PC-3 (cell line): ENCODE data around the gene POLRMT. TPM values are rescaled to one million over a fixed set of nuclear protein-coding genes. Genes with fewer than 3 reads are reported as not detected.
"Not testable (repeated sequence)": the region's sequence is repeated elsewhere in the genome, so short reads cannot be mapped to it uniquely, and the experiment has no call there.

Experiments used
- ATAC-seq: fragments of 200-7000 bp; cut with Tn5 transposase; 2 replicates; pipeline ENCODE4 v1.9.1; 2020; ENCODE audit warnings: mild to moderate bottlenecking, moderate library complexity
- BruUV-seq: library from RNA; stranded (reverse); fragments of 400-500 nt; replicated peaks from 2 replicates; lab custom pipeline; 2021; lab: Mats Ljungman, UMichigan
- CTCF ChIA-PET: fragments of 300-600 bp; sonication (Branson Sonifier 250); formaldehyde crosslinking; loops from one replicate; lab custom pipeline; 2022; ENCODE audit warnings: antibody characterized with exemption; lab: Charles Lee
- POLR2A ChIA-PET: fragments of 300-600 bp; sonication (Branson Sonifier 250); formaldehyde crosslinking; loops from one replicate; lab custom pipeline; 2022; ENCODE audit warnings: antibody characterized with exemption; ENCODE audit not compliant: unreplicated experiment; lab: Charles Lee
- DNase-seq: peaks from one replicate; pipeline ENCODE4 v3.0.0-alpha.2; 2015
- H2AFZ ChIP-seq: fragments of 300-600 bp; sonication (generic); 2 replicates; pipeline ENCODE4 v1.6.0; 2016; ENCODE audit warnings: antibody characterized with exemption, low read length
- H3F3A ChIP-seq: fragments of 300-600 bp; sonication (generic); one replicate; pipeline ENCODE4 v1.6.0; 2017; ENCODE audit warnings: antibody characterized with exemption, low read length, control low read depth, mild to moderate bottlenecking; ENCODE audit not compliant: unreplicated experiment
- H3K27ac ChIP-seq: fragments of 300-600 bp; sonication (generic); 2 replicates; pipeline ENCODE4 v1.5.1; 2016; ENCODE audit warnings: mild to moderate bottlenecking, low read length
- H3K27me3 ChIP-seq: fragments of 300-600 bp; sonication (generic); 2 replicates; pipeline ENCODE4 v1.6.1; 2016; ENCODE audit warnings: low read length, mixed read lengths
- H3K36me3 ChIP-seq: fragments of 300-600 bp; sonication (generic); 2 replicates; pipeline ENCODE4 v1.6.1; 2016; ENCODE audit warnings: low read depth, mixed run types, low read length, mixed read lengths
- H3K4me1 ChIP-seq: fragments of 300-600 bp; sonication (generic); 2 replicates; pipeline ENCODE4 v1.5.1; 2016; ENCODE audit warnings: low read length; ENCODE audit not compliant: insufficient read depth
- H3K4me2 ChIP-seq: fragments of 300-600 bp; sonication (generic); 2 replicates; pipeline ENCODE4 v1.6.0; 2016; ENCODE audit warnings: low read length
- H3K4me3 ChIP-seq: fragments of 300-600 bp; sonication (generic); 2 replicates; pipeline ENCODE4 v1.5.1; 2016; ENCODE audit warnings: mild to moderate bottlenecking, low read length, mixed read lengths
- H3K79me2 ChIP-seq: fragments of 300-600 bp; sonication (generic); 2 replicates; pipeline ENCODE4 v1.6.1; 2017; ENCODE audit warnings: low read length, mixed read lengths
- H3K9ac ChIP-seq: fragments of 300-600 bp; sonication (generic); 2 replicates; pipeline ENCODE4 v1.6.0; 2016; ENCODE audit warnings: mild to moderate bottlenecking, low read length
- H3K9me2 ChIP-seq: fragments of 300-600 bp; sonication (generic); replicated peaks from 2 replicates; pipeline ENCODE4 v1.6.1; 2016; ENCODE audit warnings: mixed run types, low read length, mixed read lengths
- H3K9me3 ChIP-seq: fragments of 300-600 bp; sonication (generic); 2 replicates; pipeline ENCODE4 v1.6.1; 2016; ENCODE audit warnings: low read length, mixed read lengths
- H4K20me1 ChIP-seq: fragments of 300-600 bp; sonication (generic); 2 replicates; pipeline ENCODE4 v1.6.1; 2016; ENCODE audit warnings: low read length, mixed read lengths
- CTCF ChIP-seq: fragments of 300-600 bp; sonication (generic); conservative IDR thresholded peaks from 2 replicates; pipeline ENCODE4 v1.5.1; 2017; ENCODE audit warnings: antibody characterized with exemption, low read depth, mild to moderate bottlenecking, low read length
- EZH2 ChIP-seq: fragments of 300-600 bp; sonication (generic); IDR thresholded peaks from one replicate; pipeline ENCODE4 v1.6.1; 2017; ENCODE audit warnings: antibody characterized with exemption, mild to moderate bottlenecking, low read length; ENCODE audit not compliant: unreplicated experiment
- EZH2phosphoT487 ChIP-seq: fragments of 300-600 bp; sonication (generic); IDR thresholded peaks from 2 replicates; pipeline ENCODE4 v1.6.1; 2018; ENCODE audit warnings: mild to moderate bottlenecking, antibody characterized with exemption, low read length, borderline replicate concordance
- intact Hi-C: fragments of 100-400 bp; cut with micrococcal nuclease; formaldehyde crosslinking; loops from 2 replicates; pipeline ENCODE4 v1.9.0; 2023
- total RNA-seq: library from RNA; depleted of rRNA; stranded (reverse); fragments of >200 nt; gene quantifications from 2 replicates; pipeline ENCODE4 v1.2.3, GENCODE V29; 2014

POLRMT gene
- total RNA-seq, 1 experiment from 2014 or later = 60.5 TPM

- H3K9me2 ChIP-seq, intact Hi-C loops, H4K20me1 ChIP-seq, DNase-seq, H3K36me3 ChIP-seq, H2AFZ ChIP-seq, H3F3A ChIP-seq, H3K9me3 ChIP-seq, ATAC-seq, H3K4me2 ChIP-seq, POLR2A ChIA-PET, H3K9ac ChIP-seq, BruUV-seq, H3K4me3 ChIP-seq, H3K27ac ChIP-seq, H3K79me2 ChIP-seq, H3K27me3 ChIP-seq, CTCF ChIA-PET: not testable (repeated sequence)
- H3K4me1 ChIP-seq = peaks cover 13% of the 10 kb centered on the region; the same call in 1 of the 2 replicates
These were observed 33.7 kb upstream of the POLRMT start for GRCh38 chr19:666985-667573.

- POLR2A ChIA-PET = no interaction called here
- Histone ChIP-seq H3K79me2 (peaks cover 30% of the 10 kb centered on the region), H4K20me1 (peaks cover 19% of the 10 kb centered on the region), H2AFZ (peak overlapping the region; percentile 82), H3K4me2 (peak overlapping the region; percentile 76), H3F3A (no peaks in the 10 kb centered on the region), H3K27me3 (no peaks in the 10 kb centered on the region), H3K36me3 (no peaks in the 10 kb centered on the region), H3K4me3 (peak overlapping the region; percentile 43; the same call in 1 of the 2 replicates), H3K27ac (no peak overlapping the region), H3K9ac (no peak overlapping the region), H3K9me2 (no peaks in the 10 kb centered on the region), H3K4me1 (peaks cover 21% of the 10 kb centered on the region), H3K9me3 (no peaks in the 10 kb centered on the region)
- ATAC-seq (peak; percentile 15), DNase-seq (peak; percentile 82)
- no TSS peak for BruUV-seq
- no peak for TF ChIP-seq EZH2phosphoT487
- TF ChIP-seq CTCF = peak; percentile 73
- CTCF ChIA-PET = no interaction called here
- intact Hi-C loops = loop anchor here (2.0 kb wide), 1 partner anchor 70 kb away; no protein-coding TSS in a partner anchor
These were observed 31.6 kb upstream of the POLRMT start for GRCh38 chr19:664913-665443.

GRCh38 chr19:663682-664117 lies 30.4 kb upstream of the POLRMT start:
- intact Hi-C loops = loop anchor here (2.0 kb wide), 1 partner anchor 71 kb away; no protein-coding TSS in a partner anchor
- no peaks in the 10 kb centered on the region for H3K9me2 ChIP-seq
- no peaks in the 10 kb centered on the region for H3K9me3 ChIP-seq
- ATAC-seq (peak; percentile 2), DNase-seq (no peak)
- H3K36me3 ChIP-seq = no peaks in the 10 kb centered on the region
- H2AFZ ChIP-seq = peak overlapping the region; percentile 73
- H3K79me2 ChIP-seq = peaks cover 42% of the 10 kb centered on the region
- CTCF ChIA-PET = interaction anchor here (0.6 kb wide), 1 partner anchor 135 kb away, joined by 3 read pairs; no protein-coding TSS in a partner anchor
- peaks cover 24% of the 10 kb centered on the region for H4K20me1 ChIP-seq
- peak overlapping the region; percentile 64 for H3K4me3 ChIP-seq
- TF ChIP-seq CTCF (no peak), EZH2 (no peak), EZH2phosphoT487 (no peak)
- TSS peak; percentile 69 for BruUV-seq
- peaks cover 21% of the 10 kb centered on the region for H3K4me1 ChIP-seq
- peak overlapping the region; percentile 82 for H3K4me2 ChIP-seq
- POLR2A ChIA-PET = interaction anchor here (0.5 kb wide), 1 partner anchor 77 kb away, joined by 3 read pairs; no protein-coding TSS in a partner anchor
- peak overlapping the region; percentile 30 for H3K27ac ChIP-seq
- H3K9ac ChIP-seq = peak overlapping the region; percentile 66
- H3K27me3 ChIP-seq = no peaks in the 10 kb centered on the region
- H3F3A ChIP-seq = no peaks in the 10 kb centered on the region
